Activated CD8-positive, alpha-beta memory T cell treated with anti-CD3 and anti-CD28 coated beads for 24 hours (primary cell): ENCODE results near the gene DHX16.

Experiments
- DNase-seq: peaks from one replicate; pipeline ENCODE4 v3.0.0-alpha.2; 2020

Gene DHX16

DNA sequence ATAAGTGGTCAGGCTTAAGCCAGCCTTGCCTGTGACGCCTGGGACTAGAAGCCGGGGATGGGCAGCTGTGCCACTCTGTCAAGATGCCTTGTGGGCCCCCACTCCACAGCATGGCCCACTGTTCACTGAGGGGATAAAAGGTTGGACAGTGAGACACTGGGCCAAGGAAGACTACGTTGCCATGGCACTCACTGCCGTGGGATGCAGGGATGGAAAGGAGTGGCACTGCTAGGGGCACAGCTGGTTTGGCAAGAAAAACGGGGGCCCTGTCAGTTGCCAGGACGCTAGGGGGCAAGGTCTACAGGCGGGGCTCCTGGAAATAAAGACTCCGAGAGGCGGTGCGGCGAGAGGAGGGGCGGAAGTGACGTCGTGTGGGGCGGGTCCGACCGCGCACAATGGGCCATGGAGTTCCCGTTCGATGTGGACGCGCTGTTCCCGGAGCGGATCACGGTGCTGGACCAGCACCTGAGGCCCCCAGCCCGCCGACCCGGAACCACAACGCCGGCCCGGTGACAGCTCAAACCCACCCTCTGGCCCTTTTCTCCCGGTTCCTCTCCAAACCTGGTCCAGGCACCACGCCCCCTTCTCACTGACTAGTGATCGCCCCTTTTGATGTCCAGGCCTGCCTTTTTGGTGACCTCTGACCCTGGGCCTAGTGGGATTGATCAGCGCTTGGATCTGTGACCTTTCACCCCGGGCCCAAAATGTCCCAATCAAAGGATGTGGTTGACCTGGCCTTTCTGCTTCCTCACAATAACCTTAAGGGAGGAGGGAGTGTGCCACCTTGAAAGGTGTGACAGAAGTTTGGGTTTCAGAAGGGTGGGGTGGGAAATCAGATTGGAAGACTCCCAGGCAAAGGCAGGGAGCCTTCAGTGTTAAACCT, 46.1 kb downstream of the DHX16 start, which contains the start of gene ATAT1:
TSS of gene ATAT1 (plus strand) at position 391 of the 883 bp plus-strand sequence.
- peak; percentile 95 for DNase-seq

DNA sequence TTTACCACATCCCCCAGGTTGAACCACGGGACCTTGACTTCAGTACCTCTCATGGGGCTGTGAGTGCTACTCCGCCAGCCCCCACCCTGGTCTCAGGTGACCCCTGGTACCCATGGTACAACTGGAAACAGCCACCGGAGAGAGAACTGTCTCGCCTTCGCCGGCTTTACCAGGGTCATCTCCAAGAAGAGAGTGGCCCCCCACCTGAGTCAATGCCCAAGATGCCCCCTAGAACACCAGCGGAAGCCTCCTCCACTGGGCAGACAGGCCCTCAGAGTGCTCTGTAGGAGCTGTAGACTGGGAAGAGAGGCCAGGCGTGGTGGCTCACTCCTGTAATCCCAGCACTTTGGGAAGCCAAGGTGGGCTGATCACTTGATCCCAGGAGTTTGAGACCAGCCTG, 47.3 kb downstream of the DHX16 start:
- no peak for DNase-seq

DNA sequence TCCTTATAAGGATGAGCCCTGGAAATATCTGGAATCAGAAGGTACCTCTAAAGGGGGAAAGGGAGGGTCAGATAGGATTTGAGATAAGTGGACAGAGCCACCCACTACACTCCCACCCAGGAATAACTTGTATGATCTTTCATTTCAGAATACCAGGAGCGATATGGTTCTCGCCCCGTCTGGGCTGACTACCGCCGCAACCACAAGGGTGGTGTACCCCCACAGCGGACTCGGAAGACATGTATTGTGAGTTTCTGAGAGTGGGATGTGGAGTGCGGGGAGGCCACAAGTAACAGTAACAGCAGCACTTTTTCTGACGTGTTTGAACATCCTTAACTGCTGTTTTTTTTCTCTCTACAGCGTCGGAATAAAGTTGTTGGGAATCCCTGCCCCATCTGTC, 53.2 kb downstream of the DHX16 start:
- DNase-seq, result no peak

DNA sequence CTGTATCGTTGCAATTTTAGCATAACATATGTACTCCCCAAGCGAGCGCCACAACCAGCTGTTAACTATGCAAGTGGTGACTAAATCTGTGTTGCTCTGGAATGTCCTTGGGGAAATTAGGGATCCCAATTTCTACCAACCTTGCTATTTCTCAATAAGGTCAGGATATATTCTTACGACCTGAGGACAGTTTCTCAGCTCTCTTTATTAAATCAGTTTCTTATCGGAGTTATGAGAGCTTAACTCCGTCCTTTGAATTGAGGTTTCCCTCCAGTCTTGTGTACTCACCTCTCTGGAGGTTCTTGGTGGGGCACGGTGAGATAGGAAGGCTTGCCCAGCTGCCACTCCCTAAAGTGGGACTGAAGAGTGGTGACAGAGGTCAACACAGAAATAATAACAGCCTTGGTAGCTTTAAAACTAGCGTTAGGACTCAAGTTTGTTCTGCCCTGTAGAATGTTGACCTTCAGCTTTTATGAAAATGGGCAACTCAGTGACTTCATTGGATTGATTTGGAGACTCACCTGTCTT, 54.5 kb downstream of the DHX16 start:
- no peak for DNase-seq

DNA sequence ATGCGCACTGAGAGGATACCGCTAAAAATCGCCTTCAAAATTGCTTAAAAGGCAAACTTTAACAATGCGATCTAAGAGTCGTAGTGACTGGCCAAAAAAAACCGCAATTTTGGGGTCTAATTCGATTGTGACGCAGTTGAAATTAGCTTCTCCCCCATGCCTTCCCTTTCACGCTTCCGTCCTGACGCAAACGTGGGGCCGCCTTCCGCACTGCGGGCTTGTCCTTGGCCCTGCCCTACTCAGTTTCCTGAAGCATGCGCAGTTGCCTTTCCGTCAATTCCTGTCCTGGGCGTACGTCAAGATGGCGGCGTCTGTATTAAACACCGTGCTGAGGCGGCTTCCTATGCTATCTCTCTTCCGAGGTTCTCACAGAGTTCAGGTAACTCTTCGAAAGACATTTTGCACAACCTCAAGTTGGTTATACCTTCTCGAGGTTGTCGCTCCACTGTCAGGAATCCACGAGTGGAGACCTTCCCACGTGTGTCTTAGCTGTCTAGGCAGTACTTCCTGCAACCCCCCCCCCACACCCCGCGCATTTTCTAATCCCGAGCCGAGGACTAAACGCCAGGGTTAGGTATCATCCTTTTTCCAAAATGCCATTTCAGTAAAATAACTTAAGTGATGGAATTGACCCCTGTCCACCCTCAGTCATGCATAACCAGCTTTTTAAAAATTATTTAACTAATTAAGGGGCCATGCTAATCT, 55.1 kb downstream of the DHX16 start, which contains the start of gene MRPS18B:
TSS of gene MRPS18B (plus strand) at position 276 of the 705 bp plus-strand sequence. CDS start at position 302, 26 bp downstream.
- peak; percentile 96 for DNase-seq

DNA sequence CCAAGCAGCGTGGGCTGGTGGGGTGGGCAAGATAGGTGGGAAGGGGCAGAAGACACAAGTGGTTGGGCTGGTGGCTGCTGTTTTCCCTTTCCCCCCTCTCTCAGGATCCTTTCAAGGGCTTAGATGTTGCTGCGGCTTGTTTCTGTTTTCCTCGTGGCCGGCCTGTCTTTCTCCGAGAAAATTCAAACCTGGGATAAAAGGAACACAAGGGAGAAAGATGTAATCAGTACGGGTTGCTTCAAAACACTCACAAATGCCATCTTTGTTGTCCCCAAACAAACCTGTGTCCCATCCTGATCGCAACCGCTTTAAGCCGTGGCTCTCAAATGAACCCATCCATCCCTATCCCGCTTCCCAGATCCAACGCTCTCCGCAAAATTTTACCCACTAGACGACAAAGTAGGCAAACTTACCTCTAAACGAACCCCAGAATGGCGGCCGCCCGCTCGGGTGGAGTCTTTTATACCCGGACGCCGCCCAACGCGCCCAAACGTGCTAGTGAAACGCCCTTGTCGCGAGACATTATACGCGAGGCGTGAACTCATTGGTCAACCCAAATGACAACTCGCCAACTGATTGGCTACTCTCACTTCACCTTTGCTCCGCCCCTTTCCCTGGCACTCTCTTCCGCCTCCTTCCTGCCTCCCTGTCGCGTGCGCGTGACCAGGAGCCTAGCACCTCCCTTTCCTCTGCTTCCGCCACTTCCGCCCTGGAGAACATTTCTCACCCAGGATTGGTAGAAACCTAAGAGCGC, 55.8 kb downstream of the DHX16 start, which contains the start of gene PPP1R10:
TSS of gene PPP1R10 (minus strand) at position 433 of the 754 bp plus-strand sequence. CDS start 7,299 bp downstream, outside the sequence.
- DNase-seq, result peak; percentile 98

DNA sequence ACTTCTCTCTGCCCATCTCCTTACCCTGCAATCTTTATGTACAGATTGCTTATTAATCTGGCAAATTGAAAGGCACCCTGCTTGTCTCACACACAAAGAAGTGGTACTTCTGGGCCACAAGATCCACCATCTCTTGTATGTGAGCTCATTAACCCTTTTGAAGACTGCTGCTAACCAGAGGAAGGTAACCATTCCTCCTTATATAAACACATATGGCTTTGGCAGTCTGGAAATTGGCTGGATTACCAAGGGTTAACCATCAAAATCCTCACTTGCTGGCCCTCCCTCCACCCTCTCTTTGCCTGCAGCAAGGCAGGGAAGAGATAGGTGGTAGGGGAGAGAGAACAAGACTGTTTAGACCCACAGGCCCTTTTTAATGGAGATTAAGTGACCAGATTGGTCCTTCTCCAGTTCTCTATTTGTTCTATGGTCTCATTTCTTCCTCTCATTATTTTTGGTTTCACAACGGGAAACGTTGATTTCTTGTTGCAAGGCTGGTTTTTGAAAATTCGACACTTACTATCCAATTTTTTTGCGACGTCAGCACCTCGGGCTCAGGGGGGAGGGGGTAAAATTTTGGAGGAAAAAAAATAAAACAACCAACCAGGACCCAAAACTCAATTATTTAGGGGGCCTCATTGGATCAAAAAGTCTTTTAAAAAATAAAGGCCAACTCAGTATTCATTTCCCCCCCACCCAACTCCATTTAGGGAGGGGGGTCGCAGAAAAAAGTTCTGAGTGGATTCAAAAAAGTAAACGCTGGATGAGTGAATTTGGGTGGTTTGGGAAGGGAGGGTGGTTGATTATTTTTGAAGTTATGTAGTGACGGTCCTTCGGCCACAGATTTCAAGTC, 56.6 kb downstream of the DHX16 start:
- DNase-seq, result peak; percentile 77

DNA sequence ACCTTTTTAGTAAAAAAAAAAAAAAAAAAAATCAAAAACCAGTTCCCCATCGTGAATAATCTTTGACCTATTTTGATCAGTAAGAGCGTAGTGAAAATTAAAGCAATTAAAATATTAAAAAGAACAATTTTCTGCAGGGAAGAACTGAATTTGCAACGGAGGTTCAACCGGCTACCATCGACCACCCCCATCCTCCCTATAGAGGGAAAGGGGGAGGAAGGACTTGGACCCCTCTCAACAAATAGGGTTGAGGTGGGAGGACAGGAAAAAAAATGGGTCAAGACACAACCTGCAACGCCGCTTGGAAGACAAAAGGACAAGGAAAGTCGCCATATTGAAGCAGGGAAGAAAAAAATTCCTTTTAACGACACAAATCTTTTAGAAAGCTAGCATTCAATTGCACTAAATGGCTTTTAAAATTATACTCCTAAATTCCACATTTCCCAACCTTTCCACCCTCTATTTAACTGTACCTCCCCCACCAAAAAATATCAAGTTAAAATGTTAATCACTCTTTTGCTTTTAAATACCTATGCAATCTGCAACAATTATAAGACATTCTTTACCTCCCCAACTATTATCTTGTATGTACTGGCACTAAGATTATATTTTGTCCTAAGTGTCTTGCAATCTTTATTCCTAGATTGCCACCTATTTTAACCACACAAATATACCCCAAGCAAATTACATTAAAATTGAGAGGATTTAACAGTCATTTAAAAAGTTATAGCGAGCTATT, 57.4 kb downstream of the DHX16 start:
- DNase-seq, result peak; percentile 81

DNA sequence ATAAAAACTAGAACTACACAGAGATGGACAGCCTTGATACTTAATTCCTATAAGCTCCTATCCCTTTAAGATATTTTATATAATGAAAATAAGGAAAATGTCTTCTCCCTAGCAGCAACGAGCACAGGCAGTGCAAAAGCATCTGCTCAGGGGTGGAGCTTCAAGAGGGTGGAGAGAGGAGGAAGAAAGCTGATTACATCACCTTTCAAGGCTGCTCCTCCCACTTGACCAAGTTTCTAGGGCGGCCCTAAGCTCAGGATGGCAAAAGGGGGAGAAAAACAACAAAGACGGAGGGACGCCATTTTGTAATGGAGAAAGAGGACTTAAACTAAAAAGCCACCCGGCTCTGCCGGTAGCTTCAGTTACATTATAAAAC, 58.0 kb downstream of the DHX16 start:
- peak; percentile 84 for DNase-seq

DNA sequence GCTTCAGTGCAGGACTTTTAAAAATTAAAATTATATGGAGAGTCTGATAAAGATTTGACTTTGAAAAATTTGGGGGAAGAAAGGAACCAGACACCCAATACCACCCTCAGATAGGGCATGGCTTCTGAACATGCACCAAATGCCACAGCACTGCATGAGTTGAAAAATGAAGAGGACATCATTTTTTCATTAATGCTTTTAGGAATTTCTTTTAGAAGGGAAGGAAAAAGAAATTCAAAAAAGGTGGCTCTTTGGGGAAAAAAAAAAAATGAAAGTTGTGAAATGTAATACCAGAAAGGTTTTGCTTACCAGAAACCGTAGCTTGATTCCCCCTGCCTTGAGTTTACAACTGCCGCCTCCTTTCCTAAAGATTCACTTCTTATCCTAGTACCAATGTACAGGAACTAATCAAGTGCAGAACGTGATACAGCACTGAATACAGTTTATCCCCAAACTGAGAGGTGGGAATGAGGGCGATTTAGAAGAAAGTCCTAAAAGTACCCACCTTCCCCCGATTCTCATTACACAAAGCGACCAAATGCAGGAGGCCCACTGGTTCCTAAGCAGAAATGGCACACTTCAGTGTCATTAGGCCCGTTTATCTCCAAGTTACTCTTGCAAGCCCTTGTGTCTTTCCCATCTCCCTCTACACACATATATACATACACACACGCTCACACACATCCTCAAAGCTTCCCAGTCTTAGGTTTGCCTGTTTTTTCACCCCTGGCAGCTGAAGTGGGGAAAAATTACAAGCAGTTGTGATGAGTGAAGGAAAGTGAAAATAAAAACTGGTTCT, 58.6 kb downstream of the DHX16 start:
- peak; percentile 66 for DNase-seq

DNA sequence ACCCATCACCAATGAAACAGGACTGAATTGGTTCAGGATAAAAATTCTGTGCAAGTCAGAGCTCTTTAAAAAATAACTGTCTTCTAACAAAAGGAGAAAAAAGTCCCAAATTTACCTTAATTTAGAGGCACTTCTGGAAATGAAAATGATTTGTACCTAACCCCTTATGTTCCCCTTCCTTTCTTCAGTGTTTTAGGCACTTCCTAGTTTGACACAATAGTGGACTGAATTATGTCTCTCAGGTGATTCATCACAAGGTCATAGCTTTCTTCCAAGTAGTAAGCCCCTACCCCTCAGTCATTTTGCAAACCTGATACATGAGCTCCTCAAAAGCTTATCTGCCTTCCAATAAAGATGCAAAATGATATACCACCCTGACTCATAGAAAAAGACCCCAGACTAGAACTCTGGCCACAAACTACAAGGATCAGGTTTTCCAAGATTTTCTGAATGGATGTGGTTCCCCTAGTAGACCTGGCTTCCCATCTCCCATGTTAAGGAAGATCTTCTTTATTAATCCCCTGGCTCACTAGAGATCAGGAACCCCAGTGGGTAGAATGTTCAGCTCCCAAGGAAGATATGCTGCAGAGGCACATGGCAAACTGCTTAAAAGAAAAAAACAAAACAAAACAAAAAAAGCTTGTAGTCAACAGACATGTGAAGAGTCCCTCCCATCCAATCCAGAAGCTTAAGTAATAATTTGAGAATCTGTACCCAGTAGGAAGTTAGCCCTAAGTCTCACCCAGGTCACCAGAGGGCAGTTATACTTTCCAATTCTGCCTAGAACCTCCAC, 59.4 kb downstream of the DHX16 start:
- DNase-seq, result no peak

DNA sequence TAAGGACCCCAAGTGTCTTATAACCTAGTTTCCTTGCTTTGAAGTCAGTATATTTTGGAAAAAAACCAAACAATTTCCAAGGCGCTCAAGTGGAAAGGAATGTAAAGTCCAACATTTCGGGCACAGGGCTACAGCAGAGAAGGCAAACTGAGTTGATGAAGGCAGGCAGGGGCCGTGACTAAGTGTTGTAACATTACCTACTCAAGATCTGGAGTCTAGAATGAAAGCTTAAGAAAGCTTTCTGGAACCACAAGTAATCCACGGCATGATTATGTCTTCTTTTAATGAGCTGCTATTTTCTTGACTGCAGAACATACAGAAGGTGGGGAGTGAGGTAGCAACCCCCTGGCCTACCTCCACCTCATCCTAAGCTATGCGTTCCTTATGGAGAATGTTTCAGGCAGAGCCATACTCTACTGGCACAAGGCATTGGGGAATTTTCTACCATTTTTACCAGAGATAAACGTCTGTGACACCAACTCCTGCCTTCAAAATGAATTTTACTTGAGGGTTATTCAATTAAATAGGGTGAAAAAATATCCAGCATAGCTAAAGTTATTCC, 60.0 kb downstream of the DHX16 start:
- DNase-seq, result no peak

DNA sequence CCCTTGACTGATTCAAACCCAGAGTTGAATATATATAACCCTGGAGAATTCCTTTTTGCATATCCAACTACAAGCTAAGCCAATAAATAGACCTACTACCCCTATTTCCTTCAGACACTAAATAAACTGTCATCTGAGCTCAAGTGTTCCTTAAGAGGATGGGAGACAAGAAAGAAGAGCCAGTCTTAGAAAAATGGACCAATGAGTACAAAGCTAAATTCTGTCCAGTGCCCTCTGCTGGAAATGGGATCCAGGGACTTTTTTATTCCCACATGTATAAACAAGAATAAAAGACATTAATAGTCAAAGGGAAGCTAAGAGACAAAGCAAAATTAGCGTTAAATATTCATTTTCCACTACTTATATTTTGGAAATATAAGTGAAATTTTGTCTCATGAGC, 60.6 kb downstream of the DHX16 start:
- DNase-seq, result no peak

DNA sequence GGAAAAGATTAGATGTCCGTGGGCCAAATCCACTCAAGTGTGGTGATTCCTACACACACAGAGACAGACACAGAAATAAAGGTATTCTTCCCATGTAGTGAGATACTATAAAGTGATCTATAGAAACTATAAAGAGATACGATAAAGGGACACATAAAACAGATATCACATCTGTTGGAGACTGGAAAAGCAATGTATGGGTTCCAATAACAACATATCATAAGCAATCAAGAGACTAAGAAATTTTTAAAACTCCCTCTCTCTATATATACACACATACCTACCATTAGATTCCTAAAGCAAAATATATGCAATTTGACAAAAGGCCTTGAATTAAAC, 61.0 kb downstream of the DHX16 start:
- no peak for DNase-seq

DNA sequence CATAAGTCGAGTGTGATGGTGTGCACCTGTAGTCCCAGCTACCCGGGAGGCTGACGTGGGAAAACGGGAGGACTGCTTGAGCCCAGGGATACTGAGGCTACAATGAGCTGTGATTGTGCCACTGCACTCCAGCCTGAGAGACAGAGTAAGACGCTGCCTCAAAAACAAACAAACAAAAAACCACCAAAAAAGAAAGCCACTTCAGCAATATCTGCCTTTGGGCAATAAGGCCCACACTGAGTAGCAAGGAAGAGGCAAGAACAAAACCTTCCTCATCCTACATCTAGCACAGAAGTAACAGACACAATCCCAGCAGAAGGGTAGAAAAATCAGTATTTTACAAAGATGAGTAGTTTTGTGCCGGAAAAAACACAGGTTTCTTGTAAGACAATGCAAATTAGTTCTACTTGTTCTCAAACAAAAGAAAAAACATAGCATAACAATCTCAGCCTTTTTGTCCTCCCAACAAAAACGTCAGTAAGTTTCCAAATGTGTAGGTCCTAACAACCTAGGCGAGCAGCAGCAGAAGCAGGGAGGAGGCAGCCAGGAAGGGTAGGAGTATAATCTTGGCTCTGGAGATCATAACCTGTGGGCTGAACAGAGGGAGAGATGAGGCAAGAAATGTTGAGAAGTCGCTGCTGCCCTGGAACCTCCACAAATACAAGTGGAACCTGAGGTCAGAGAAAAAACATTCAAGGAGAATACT, 61.5 kb downstream of the DHX16 start:
- no peak for DNase-seq

DNA sequence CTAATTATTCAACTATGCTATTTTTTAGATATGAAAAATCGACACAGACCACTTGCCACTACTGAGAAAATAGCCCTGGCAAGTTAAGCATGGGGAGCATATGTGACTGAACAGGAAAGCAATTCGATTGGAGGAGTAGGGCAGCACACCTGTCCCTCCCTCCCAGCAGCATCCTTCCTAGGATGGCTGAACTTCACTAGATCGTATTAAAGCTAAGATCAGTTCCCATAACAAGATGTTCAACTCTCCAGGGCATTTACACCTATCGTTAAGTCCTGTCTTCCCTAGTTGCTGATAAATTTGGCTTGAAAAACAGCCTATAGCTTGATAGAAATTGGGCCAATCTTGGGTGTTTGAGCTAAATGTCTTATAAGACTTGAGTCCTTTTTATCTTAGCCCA, 62.7 kb downstream of the DHX16 start:
- DNase-seq, result no peak

DNA sequence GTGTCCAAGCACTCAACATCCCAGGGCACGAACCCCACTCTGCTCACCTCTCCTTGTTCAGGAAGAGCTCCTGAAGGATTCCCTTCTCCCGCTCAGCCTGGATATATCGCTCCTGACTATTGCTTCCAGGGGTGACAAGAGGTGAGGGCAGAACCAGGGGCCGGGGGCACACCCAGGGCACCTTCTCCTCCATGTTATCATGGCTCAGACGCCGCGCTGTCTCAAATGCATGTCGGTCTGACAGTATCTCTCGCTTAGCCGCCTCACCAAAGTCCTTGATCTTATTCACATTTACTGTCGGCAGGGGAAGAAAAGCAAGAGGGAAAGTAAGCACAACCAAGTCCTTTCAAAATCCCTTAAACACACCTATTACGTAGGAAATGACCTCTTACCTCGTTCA, 68.8 kb downstream of the DHX16 start:
- DNase-seq, result no peak
